ENCODE data around the gene PRR35. TPM values are rescaled to one million over a fixed set of nuclear protein-coding genes. Genes with fewer than 3 reads are reported as not detected.

Gene PRR35
- total RNA-seq, 2 experiments from 2014 or later: not detected

DNA sequence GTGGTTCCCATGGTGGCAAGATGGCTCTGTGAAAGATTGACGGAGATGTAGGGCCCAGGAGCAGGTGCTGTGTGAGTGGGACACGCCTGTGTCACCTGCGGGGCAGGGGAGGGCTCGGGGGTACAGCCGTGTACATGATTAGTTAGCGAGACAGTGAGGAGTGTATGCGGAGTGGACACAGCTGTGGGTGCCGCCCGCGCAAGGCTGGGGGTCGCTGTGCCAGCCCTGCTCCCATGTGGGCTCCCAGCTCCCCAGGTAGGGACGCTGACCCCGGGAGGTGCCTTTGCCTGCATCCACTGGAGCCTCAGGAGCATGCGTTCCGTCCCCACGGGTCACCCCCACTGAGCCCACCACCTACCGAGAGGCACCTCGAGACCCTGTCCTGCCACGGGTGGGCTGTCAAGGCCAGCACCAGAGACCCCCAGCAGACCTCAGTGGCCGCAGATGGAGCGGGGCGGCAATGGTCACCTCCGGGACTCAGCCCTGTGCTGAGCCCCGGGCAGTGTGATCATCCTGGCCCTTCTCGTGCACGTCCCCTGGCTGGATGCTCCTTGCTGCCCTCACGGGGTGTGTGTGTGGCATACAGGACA lies 25.2 kb upstream of the PRR35 start:
- Mint-ChIP-seq H3K9me3 (no peaks in the 10 kb centered on the region), H3K36me3 (peaks cover 4% of the 10 kb centered on the region), H3K27me3 (no peaks in the 10 kb centered on the region), H3K4me3 (no peak overlapping the region), H3K4me1 (peaks cover 4% of the 10 kb centered on the region), H3K27ac (no peak overlapping the region)
- DNase-seq: no peak

DNA sequence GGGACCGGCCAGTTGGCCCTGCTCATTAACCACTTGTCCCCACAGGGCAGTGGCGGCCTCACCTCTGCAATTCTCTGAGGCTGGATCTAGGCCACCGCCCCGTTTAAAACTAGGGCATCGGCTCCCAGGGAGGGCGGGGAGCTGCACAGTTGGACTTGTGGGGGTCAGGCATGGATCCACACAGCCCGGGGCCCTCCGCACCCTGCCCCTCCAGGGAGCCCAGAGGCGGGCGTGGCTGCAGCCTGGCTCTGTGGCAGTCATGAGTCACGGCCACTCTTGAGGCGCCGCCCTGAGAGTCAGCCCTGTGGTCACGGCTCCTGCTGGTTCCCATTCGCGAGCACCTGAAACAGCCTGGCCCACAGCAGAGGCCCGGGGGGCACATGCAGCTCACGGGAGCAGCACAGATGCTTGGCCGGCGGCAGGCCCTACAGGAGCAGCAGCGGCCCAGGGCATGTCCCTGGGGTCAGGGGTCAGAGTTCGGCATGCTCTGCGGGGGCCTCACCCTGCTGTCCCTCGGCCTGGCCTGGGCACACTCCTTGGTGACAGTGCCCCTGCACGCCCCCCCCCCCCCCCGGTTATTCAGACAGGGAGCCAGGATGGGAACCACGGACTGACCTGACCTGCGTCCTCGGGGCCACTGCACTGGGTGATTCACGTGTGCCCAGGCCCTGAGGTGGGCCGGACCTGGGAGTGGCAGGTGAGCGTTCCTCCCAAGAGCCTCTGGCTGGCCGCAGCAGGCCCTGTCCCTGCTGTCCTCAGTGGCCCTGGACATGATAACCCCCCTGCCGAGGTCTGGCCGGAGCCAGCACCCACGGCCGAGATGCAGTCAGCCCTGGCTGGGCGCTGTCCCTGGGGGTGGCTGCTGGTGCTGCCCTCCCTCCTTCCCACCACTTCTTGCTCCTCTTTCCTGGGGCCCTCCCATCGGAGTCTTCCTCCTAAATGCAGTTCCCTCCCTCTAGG lies 24.5 kb upstream of the PRR35 start:
- peaks cover 4% of the 10 kb centered on the region for H3K36me3 Mint-ChIP-seq
- no peaks in the 10 kb centered on the region for H3K9me3 Mint-ChIP-seq
- peaks cover 2% of the 10 kb centered on the region for H3K4me1 Mint-ChIP-seq
- H3K27me3 Mint-ChIP-seq: no peaks in the 10 kb centered on the region
- DNase-seq: no peak
- H3K4me3 Mint-ChIP-seq: no peak overlapping the region
- no peak overlapping the region for H3K27ac Mint-ChIP-seq

DNA sequence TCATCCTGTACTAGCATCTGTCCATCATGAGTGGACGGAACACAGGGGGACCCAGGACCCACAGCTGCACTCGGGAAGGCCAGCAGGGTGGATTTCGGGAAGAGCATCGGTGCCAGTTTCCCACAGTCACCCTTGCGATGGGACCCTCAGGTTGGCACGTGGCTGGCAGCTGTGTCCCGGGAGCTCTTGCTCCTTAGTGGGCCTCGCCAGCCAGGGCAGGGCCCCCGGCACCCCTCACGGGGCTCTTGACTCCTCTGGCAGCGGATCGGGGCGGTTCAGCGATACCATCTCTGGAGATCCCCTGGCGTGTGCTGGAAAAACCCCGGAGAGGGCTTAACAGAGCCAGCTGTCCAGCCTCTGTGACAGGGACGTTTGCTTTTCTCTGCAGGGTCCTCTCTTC lies 23.4 kb upstream of the PRR35 start:
- H3K4me3 Mint-ChIP-seq: no peak overlapping the region
- H3K4me1 Mint-ChIP-seq: no peaks in the 10 kb centered on the region
- peaks cover 4% of the 10 kb centered on the region for H3K36me3 Mint-ChIP-seq

DNA sequence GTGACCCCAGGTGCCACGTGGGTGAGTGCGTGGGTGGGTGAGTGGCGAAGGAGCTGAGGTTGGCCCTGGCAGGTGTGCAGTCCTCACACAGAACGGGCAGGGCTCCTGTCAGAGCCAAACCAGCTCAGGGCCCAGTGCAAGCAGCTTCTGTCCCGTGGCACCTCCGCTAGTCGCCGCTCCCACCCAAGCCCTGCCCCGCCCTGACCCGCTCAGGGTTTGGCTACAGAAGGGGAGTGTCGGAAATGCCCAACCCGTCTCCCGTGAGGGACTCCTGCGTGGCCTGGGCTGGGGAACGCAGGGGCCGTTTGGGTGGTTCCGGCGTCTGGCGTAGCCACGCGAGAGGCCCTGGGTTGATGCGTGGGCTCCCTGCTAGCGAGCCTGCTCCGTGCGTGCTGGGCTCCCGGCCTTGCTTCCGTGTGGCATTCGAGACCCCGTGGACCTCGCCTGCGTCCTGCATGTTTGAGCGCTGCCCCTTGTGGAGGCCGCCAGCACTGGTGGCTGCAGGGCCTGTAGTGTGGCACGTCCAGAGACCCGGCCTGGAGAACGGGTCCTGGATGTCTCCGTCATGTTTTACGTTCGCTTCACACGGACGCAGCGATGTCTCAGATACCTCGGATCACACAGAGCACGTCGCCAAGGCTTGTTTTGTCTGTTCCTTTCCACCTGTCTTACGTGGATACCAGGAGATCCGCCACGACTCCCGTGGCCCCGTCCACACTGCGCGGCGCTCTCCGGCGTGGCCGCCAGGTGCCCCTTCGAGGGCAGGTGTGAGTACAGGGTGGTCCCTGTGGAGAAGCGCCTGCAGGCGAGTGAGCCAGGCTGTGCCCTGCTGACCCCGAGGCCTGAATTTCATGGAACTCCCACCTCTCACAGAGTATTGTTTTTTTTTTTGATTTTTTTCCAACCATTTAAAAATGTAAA lies 22.5 kb upstream of the PRR35 start:
- Mint-ChIP-seq H3K36me3 (peaks cover 4% of the 10 kb centered on the region), H3K9me3 (no peaks in the 10 kb centered on the region), H3K4me3 (no peak overlapping the region), H3K27me3 (no peaks in the 10 kb centered on the region), H3K4me1 (peaks cover 3% of the 10 kb centered on the region), H3K27ac (no peak overlapping the region)
- DNase-seq: no peak

More for the DNA sequence above, 23.4 kb upstream of the PRR35 start:
- Mint-ChIP-seq H3K27me3 (no peaks in the 10 kb centered on the region), H3K27ac (no peak overlapping the region), H3K9me3 (no peaks in the 10 kb centered on the region)
- no peak for DNase-seq

DNA sequence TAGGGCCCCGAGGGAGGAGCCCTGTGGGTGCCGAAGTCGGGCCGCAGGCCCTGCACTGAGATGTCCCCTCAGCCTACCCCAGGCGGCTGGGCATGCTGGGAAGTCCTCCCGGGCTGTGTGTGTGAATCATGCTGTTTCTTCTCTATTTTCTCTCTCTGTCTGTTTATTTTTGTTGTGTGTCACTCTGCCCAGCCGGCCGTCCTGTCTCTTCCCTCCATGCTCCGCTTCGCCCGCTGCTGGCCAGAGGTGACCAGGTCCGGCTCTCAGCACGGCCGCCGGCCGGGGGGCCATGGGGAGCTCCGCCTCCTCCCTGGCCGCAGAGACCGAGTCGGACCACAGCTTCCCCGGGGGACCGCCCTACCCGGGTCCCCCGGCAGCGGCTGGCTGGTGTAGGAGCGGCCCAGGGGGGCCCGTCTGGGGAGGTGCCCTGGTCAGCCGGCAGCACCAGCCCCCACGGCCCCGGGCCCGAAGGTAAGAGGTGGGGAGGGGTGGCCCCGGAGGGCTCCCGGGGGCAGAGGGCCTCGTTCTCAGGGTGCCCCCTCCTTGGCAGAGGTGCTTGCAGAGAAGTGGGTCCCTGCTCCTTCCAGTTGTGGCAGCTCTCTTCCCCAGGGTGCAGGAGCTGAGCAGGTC lies 20.2 kb upstream of the PRR35 start:
- no peaks in the 10 kb centered on the region for H3K9me3 Mint-ChIP-seq
- H3K4me1 Mint-ChIP-seq: peaks cover 3% of the 10 kb centered on the region
- no peak overlapping the region for H3K4me3 Mint-ChIP-seq
- no peak for DNase-seq
- no peak overlapping the region for H3K27ac Mint-ChIP-seq
- H3K36me3 Mint-ChIP-seq: peaks cover 4% of the 10 kb centered on the region
- H3K27me3 Mint-ChIP-seq: no peaks in the 10 kb centered on the region

DNA sequence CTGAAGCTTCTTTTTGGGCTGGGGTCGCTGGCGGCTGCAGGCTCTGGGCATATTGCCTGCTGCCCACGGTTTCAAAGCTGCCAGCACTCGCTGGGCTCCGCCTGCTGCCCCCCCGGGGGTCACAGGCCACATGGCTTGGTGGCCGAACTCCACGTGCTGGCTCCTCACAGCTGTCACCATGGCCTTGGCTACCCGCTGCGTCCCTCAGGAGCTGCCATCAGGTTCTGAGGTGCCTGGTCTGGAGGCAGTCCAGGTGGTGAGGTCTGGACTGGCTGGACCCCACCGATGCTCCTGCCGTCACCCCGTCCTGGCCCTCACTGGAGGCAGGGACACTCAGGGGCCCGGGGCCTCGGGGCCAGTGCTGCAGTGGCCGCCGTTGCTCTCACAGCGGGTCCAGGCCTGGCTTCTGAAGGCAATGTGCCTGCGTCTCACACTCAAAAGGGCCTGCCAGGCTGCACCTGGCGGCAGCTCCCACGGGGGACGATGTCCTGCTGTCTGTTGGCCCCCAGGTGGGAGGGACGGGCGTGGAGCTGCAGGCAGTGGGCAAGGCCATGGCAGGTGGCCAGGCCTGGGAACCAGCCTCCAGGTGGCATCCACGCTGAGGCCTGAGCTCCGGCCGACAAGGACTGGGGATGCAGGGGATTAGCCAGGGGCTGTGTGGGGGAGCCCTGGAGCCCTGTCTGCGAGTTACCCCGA lies 19.4 kb upstream of the PRR35 start:
- Mint-ChIP-seq H3K9me3 (no peaks in the 10 kb centered on the region), H3K36me3 (peaks cover 4% of the 10 kb centered on the region), H3K4me1 (peaks cover 3% of the 10 kb centered on the region), H3K4me3 (no peak overlapping the region), H3K27me3 (no peaks in the 10 kb centered on the region), H3K27ac (no peak overlapping the region)
- DNase-seq: no peak

DNA sequence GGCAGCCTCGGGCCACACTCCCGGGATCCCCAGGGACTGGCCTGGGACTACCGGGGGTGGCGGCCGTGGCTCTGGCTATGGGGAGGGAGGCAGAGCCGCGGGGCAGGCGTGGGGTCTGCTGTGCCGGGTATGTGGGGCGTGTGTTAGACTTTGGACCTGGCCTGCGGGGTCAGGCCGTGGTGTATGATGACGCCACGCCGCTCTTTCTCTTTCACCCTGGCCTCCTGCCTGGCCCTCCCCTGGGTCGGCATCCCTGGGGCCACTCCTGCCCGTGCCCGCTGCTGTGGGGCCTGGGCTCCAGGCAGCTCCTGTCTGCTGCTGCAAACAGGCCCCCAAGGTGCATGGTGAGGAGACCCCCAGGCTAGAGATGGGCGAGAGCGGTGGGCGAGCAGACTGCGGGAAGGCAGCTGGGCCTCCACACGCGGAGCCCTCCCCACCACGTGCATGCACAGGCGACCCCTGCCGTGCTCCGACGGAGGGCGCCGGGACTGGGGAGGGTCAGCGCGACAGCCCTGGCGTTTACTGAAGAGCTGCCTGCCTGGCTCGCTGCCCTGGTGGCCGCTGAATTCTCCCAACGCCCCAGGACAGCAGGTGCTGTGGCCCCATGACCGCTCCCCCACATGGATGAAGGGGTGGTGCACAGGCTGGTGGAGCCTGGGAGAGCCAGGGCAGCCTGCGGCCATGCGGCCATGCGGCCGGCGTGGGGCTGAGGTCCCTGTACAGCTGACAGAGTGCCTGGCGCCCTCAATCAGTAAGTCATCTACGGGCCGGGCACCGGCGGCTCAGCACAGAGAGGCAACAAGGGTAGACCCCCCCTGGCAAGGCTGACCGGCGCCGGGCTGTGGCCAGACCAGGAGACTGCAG lies 16.7 kb upstream of the PRR35 start:
- H3K4me3 Mint-ChIP-seq: no peak overlapping the region
- no peak overlapping the region for H3K27ac Mint-ChIP-seq

DNA sequence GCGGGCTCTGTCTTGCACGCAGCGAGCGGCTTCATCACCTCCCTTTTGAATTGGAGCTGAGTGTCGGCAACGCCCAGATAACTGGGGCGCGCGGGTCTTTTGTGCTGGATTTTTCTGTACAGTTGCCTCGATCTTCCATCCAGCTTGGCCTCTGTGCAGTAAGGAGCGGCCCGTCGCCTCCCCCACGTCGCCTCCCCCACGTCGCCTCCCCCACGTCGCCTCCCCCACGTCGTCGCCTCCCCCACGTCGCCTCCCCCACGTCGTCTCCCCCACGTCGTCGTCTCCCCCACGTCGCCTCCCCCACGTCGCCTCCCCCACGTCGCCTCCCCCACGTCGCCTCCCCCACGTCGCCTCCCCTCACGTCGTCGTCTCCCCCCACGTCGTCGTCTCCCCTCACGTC lies 15.7 kb upstream of the PRR35 start:
- Mint-ChIP-seq H3K4me3 (no peak overlapping the region), H3K9me3 (no peaks in the 10 kb centered on the region), H3K36me3 (peaks cover 2% of the 10 kb centered on the region), H3K27me3 (no peaks in the 10 kb centered on the region), H3K27ac (no peak overlapping the region), H3K4me1 (peaks cover 3% of the 10 kb centered on the region)
- DNase-seq: no peak

More for the DNA sequence above, 16.7 kb upstream of the PRR35 start:
- peaks cover 4% of the 10 kb centered on the region for H3K36me3 Mint-ChIP-seq
- DNase-seq: no peak
- no peaks in the 10 kb centered on the region for H3K27me3 Mint-ChIP-seq
- peaks cover 3% of the 10 kb centered on the region for H3K4me1 Mint-ChIP-seq
- H3K9me3 Mint-ChIP-seq: no peaks in the 10 kb centered on the region

DNA sequence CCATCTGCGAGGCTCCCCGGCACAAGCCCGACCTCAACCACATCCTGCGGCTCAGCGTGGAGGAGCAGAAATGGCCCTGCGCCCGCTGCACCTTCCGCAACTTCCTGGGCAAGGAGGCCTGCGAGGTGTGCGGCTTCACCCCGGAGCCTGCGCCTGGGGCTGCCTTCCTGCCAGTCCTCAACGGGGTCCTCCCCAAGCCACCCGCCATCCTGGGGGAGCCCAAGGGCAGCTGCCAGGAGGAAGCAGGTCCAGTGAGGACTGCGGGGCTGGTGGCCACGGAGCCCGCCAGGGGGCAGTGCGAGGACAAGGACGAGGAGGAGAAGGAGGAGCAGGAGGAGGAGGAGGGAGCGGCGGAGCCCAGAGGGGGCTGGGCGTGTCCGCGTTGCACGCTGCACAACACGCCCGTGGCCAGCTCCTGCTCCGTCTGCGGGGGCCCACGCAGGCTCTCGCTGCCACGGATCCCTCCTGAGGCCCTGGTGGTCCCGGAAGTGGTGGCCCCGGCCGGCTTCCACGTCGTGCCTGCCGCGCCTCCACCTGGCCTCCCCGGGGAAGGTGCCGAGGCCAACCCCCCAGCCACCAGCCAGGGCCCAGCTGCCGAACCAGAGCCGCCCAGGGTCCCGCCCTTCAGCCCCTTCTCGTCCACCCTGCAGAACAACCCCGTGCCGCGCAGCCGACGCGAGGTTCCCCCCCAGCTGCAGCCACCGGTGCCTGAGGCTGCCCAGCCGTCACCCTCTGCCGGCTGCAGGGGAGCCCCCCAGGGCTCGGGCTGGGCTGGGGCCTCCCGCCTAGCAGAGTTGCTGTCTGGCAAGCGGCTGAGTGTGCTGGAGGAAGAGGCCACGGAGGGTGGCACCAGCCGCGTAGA lies 13.1 kb upstream of the PRR35 start:
- no peak overlapping the region for H3K4me3 Mint-ChIP-seq
- no peaks in the 10 kb centered on the region for H3K36me3 Mint-ChIP-seq
- H3K27me3 Mint-ChIP-seq: no peaks in the 10 kb centered on the region
- H3K4me1 Mint-ChIP-seq: peaks cover 3% of the 10 kb centered on the region
- peak; percentile 43 for DNase-seq
- H3K9me3 Mint-ChIP-seq: no peaks in the 10 kb centered on the region
- no peak overlapping the region for H3K27ac Mint-ChIP-seq

DNA sequence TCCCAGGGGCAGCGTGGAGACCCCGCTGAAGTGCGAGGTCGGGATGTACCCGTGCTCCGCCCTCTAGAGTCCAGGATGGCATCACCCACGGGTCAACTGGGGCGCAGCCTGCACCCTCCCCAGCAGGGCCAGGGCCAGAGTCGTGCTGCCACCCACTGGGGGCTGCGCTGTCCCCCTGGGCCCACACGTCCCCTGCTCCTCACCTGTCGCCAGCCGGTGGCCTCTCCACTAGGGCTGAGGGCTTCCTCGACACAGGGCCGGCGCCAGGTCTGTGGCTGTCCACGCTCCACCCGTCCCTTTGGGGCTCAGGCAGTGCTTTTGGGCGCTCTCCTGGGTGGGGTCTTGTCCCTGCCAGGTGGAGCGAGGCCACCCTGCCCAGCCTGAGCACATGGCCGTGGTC lies 11.6 kb upstream of the PRR35 start:
- no peak for DNase-seq
- Mint-ChIP-seq H3K27me3 (no peaks in the 10 kb centered on the region), H3K9me3 (no peaks in the 10 kb centered on the region), H3K4me1 (no peaks in the 10 kb centered on the region), H3K27ac (no peak overlapping the region), H3K4me3 (no peak overlapping the region), H3K36me3 (no peaks in the 10 kb centered on the region)

DNA sequence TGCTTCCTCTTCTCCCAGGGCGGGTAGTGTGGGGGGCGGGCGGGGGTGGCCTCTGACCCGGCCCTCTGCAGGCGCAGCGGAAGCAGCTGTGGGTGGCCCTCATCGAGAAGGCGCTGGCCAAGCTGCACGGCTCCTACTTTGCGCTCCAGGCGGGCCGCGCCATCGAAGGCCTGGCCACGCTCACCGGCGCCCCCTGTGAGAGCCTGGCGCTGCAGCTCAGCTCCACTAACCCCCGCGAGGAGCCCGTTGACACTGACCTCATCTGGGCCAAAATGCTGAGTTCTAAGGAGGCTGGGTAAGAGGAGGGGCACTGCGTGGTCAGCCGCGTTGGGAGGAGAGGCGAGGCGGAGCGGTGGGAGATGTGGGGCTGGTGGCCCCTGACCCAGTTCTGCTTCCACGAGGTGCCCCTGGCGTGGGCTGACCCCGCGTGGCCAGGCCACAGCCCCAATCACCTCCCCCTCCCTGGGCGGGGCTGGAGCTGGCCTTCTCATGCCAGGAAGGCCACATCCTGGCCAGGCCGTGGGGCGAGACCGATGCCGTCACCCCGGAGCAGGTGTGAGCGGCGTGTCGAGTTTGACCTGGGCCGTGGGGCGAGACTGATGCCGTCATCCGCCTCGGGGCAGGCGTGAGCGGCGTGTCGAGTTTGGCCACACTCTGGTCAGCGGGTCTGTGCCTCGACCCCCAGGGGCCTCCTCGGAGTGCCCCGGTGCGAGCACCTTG lies 10.5 kb upstream of the PRR35 start:
- no peaks in the 10 kb centered on the region for H3K27me3 Mint-ChIP-seq
- no peak for DNase-seq
- no peak overlapping the region for H3K27ac Mint-ChIP-seq
- no peak overlapping the region for H3K4me3 Mint-ChIP-seq
- H3K36me3 Mint-ChIP-seq: no peaks in the 10 kb centered on the region
- H3K4me1 Mint-ChIP-seq: no peaks in the 10 kb centered on the region
- no peaks in the 10 kb centered on the region for H3K9me3 Mint-ChIP-seq

DNA sequence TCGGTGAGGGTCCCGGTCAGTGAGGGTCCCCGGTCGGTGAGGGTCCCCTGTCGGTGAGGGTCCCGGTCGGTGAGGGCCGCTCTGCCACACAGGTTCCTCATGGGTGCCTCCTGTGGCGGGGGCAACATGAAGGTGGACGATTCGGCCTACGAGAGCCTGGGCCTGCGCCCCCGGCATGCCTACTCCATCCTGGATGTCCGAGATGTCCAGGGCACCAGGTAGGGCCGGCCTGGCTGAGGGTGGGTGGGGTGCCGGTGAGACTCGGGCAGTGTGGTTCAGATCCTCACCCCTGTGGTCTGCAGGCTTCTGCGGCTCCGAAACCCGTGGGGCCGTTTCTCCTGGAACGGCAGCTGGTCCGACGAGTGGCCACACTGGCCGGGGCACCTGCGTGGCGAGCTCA lies 9.0 kb upstream of the PRR35 start:
- no peak for DNase-seq
- no peaks in the 10 kb centered on the region for H3K36me3 Mint-ChIP-seq
- no peak overlapping the region for H3K27ac Mint-ChIP-seq
- H3K27me3 Mint-ChIP-seq: no peaks in the 10 kb centered on the region
- no peaks in the 10 kb centered on the region for H3K9me3 Mint-ChIP-seq
- H3K4me1 Mint-ChIP-seq: no peaks in the 10 kb centered on the region
- no peak overlapping the region for H3K4me3 Mint-ChIP-seq
